ENCODE results near the gene ICAM1. TPM values are rescaled to one million over a fixed set of nuclear protein-coding genes. Genes with fewer than 3 reads are reported as not detected.
A peak's percentile ranks its signal among the peaks of the same experiment; 100 is the strongest.
"Not testable (repeated sequence)": the region's sequence is repeated elsewhere in the genome, so short reads cannot be mapped to it uniquely, and the experiment has no call there.

Gene ICAM1
- total RNA-seq, 2 experiments from 2014 or later = 45.2 to 46.4 TPM

GRCh38 chr19:10230173-10230860, 40.6 kb upstream of the ICAM1 start:
- peak overlapping the region; percentile 79 for H3K4me3 Mint-ChIP-seq
- intact Hi-C loops (cut with micrococcal nuclease) = no loop called here
- no peaks in the 10 kb centered on the region for H3K27me3 Mint-ChIP-seq
- peaks cover 20% of the 10 kb centered on the region for H3K4me1 Mint-ChIP-seq (ENCODE audit: low read depth)
- peak; percentile 74 for DNase-seq
- no peaks in the 10 kb centered on the region for H3K36me3 Mint-ChIP-seq
- POLR2A ChIA-PET = interaction anchor here (0.9 to 1.5 kb wide), 2 partner anchors 14 to 31 kb away, joined by 3 read pairs; no protein-coding TSS in a partner anchor
- CTCF ChIA-PET = interaction anchor here (0.8 to 5.7 kb wide), 6 partner anchors 20 to 42 kb away, joined by 3 to 41 read pairs (median 6); partner anchors contain the start of gene MRPL4
- H3K27ac Mint-ChIP-seq = peak overlapping the region; percentile 80
- H3K9me3 Mint-ChIP-seq = no peaks in the 10 kb centered on the region

DNA sequence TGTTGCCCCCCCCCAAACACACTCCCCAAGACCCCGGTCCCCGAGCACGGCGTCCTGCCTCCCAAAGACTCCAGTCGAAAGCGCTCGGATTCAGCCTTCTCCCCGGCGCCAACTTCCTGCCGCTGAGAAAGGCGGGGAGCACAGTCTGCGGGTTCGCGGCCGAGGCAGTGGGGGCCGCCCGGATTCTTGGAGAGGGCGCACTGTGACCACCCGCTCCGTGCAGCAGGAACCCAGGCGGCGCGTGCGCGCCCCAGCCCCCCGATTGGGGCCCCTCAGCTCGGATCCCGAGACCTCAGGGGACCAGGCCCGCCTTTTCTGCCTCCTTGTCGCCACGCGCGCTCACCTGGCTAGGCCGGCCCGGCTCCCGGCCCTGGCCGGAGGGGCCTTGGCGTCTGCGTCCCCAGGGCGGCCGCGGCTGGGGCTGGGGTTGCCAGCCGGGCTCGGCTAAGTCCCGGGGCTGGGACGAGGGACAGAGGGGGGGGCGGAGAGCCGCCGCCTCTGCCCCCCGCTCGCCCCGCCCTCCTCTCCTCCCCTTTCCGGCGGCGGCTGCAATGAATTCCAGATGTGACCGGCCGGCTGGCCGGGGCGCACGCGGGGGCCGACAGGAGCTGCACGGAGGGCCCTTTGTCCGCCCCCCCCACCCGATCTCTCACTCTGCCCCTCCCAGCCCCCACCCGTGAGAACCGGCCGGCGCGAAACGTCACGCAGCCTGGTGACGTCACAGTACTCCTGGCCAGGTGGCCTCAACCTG, 39.9 kb upstream of the ICAM1 start, which contains the start of gene S1PR2:
Gene S1PR2 (minus strand): TSS at position 471 of the 751 bp plus-strand sequence. CDS start 6,426 bp downstream, outside the sequence.
- intact Hi-C loops (cut with micrococcal nuclease) = no loop called here
- ChIA-PET CTCF (interaction anchor here (0.8 to 2.3 kb wide), 5 partner anchors 19 to 43 kb away, joined by 3 to 9 read pairs (median 4); no protein-coding TSS in a partner anchor), POLR2A (interaction anchor here (0.9 to 1.5 kb wide), 2 partner anchors 14 to 32 kb away, joined by 3 read pairs; no protein-coding TSS in a partner anchor)
- Mint-ChIP-seq H3K27ac (peak within 1 kb of the TSS; percentile 80), H3K4me3 (peak within 1 kb of the TSS; percentile 79), H3K36me3 (no peaks in the 10 kb centered on the region), H3K9me3 (no peaks in the 10 kb centered on the region), H3K4me1 (ENCODE audit: low read depth) (peaks cover 26% of the 10 kb centered on the region), H3K27me3 (no peaks in the 10 kb centered on the region)
- DNase-seq = peak; percentile 82

DNA sequence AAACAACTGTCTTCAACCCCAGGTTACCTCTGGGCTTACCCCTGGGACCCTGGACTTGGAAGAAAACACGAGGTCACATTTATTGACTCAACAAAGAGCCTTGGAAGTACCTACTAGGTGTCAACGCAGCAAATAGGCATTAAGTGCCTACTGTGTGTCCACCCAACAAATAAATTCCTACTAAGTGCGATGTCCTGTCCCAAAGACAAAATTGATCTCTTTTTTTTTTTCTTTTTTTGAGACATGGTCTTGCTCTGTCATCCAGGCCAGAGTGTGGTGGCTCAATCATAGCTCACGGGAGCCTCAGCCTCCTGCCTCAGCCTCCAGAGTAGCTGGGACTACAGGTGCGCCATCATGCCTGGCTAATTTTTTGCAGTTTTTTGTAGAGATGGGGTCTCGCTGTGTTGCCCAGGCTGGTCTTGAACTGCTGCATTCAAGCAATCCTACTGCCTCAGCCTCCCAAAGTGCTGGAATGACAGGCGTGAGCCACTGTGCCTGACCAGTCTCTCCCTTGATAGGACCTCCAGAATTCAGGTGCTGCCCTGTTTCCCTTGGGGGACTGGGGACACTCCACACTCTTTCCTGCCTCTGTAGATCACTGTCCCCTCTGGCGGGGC, 39.2 kb upstream of the ICAM1 start:
- no peaks in the 10 kb centered on the region for H3K36me3 Mint-ChIP-seq
- H3K27ac Mint-ChIP-seq = peak overlapping the region; percentile 23
- peaks cover 28% of the 10 kb centered on the region for H3K4me1 Mint-ChIP-seq (ENCODE audit: low read depth)
- CTCF ChIA-PET = interaction anchor here (0.8 to 2.3 kb wide), 6 partner anchors 18 to 44 kb away, joined by 3 to 9 read pairs (median 4); partner anchors contain the start of gene ICAM1
- intact Hi-C loops (cut with micrococcal nuclease) = no loop called here
- DNase-seq = no peak
- H3K4me3 Mint-ChIP-seq = peak overlapping the region; percentile 79
- H3K9me3 Mint-ChIP-seq = no peaks in the 10 kb centered on the region
- POLR2A ChIA-PET = interaction anchor here (1.5 kb wide), 1 partner anchor 13 kb away, joined by 3 read pairs; no protein-coding TSS in a partner anchor
- no peaks in the 10 kb centered on the region for H3K27me3 Mint-ChIP-seq

DNA sequence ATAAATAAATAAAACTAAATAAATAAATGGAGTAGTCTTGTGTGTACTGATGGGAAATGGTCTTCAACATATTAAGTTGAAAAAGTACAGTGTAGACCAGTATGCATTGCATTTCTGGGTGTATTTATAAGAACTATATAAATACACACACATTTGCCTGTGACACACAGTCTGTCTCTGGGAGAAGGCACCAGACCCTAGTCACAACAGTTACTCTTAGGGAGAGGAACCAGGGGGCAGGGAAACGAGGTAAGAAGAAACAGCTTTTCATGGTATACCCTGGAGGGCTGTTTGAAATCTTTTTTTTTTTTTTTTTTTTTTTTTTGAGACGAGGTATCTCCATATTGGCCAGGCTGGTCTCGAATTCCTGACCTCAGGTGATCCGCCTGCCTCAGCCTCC, 37.0 kb upstream of the ICAM1 start:
- Mint-ChIP-seq H3K4me1 (ENCODE audit: low read depth) (peaks cover 25% of the 10 kb centered on the region), H3K27ac (no peak overlapping the region), H3K4me3 (no peak overlapping the region), H3K9me3 (no peaks in the 10 kb centered on the region), H3K27me3 (no peaks in the 10 kb centered on the region), H3K36me3 (no peaks in the 10 kb centered on the region)
- POLR2A ChIA-PET = interaction anchor here (0.6 kb wide), 1 partner anchor 120 kb away, joined by 5 read pairs; no protein-coding TSS in a partner anchor
- intact Hi-C loops (cut with micrococcal nuclease) = no loop called here
- no peak for DNase-seq
- CTCF ChIA-PET = interaction anchor here (0.8 to 3.4 kb wide), 2 partner anchors 17 to 35 kb away, joined by 3 to 27 read pairs; partner anchors contain the start of gene MRPL4

DNA sequence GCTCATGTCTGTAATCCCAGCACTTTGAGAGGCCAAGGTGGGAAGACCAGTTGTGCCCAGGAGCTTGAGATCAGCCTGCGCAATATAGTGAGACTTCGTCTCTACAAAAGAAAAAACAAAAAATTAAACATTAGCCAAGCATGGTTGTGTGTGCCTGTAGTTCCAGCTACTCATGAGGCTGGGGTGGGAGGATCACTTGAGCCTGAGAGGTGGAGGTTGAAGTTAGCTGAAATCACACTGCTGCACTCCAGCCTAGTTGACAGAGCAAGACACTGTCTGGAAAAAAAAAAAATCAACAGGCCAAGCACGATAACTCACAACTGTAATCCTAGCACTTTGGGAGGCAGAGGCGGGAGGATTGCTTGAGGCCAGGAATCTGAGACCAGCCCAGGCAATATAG, 35.9 kb upstream of the ICAM1 start:
- Mint-ChIP-seq H3K9me3 (no peaks in the 10 kb centered on the region), H3K4me3 (no peak overlapping the region), H3K36me3 (no peaks in the 10 kb centered on the region), H3K27ac (peak overlapping the region; percentile 97), H3K27me3 (no peaks in the 10 kb centered on the region), H3K4me1 (ENCODE audit: low read depth) (peaks cover 17% of the 10 kb centered on the region)
- intact Hi-C loops (cut with micrococcal nuclease) = no loop called here
- no peak for DNase-seq
- POLR2A ChIA-PET = no interaction called here
- CTCF ChIA-PET = interaction anchor here (3.4 kb wide), 1 partner anchor 16 kb away, joined by 27 read pairs; the partner anchor contains the start of gene MRPL4

DNA sequence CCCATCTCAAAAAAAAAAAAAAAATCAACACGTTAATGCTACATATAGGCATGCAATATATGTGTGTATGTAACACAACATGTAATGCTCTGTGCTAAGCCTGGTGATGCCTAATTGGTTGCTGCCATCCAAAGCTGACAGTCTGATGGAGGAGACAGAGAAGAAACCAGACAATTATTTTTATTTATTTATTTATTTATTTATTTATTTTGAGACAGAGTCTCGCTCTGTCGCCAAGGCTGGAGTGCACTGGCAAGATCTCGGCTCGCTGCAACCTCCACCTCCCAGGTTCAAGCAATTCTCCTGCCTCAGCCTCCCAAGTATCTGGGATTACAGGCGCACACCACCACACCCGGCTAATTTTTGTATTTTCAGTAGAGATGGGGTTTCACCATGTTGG, 35.5 kb upstream of the ICAM1 start:
- DNase-seq; intact Hi-C loops (cut with micrococcal nuclease); H3K27me3 Mint-ChIP-seq; H3K9me3 Mint-ChIP-seq; H3K36me3 Mint-ChIP-seq; H3K4me3 Mint-ChIP-seq: not testable (repeated sequence)
- Mint-ChIP-seq H3K27ac (peak overlapping the region; percentile 97), H3K4me1 (ENCODE audit: low read depth) (peaks cover 17% of the 10 kb centered on the region)
- CTCF ChIA-PET = interaction anchor here (0.9 to 3.4 kb wide), 4 partner anchors 12 to 181 kb away, joined by 3 to 27 read pairs (median 4); partner anchors contain the start of genes ICAM1 and MRPL4
- POLR2A ChIA-PET = interaction anchor here (0.6 to 1.3 kb wide), 3 partner anchors 25 to 129 kb away, joined by 3 to 4 read pairs (median 3); partner anchors contain the start of gene PPAN

GRCh38 chr19:10237702-10238101, 33.2 kb upstream of the ICAM1 start:
- Mint-ChIP-seq H3K4me1 (ENCODE audit: low read depth) (peaks cover 17% of the 10 kb centered on the region), H3K27ac (no peak overlapping the region), H3K9me3 (no peaks in the 10 kb centered on the region), H3K27me3 (no peaks in the 10 kb centered on the region), H3K4me3 (no peak overlapping the region), H3K36me3 (no peaks in the 10 kb centered on the region)
- CTCF ChIA-PET = interaction anchor here (0.7 to 1.5 kb wide), 2 partner anchors 12 to 21 kb away, joined by 4 to 9 read pairs; no protein-coding TSS in a partner anchor
- intact Hi-C loops (cut with micrococcal nuclease) = loop anchor here (2.0 kb wide), 1 partner anchor 43 kb away; the partner anchor contains the start of gene DNMT1
- POLR2A ChIA-PET = no interaction called here
- DNase-seq = no peak

DNA sequence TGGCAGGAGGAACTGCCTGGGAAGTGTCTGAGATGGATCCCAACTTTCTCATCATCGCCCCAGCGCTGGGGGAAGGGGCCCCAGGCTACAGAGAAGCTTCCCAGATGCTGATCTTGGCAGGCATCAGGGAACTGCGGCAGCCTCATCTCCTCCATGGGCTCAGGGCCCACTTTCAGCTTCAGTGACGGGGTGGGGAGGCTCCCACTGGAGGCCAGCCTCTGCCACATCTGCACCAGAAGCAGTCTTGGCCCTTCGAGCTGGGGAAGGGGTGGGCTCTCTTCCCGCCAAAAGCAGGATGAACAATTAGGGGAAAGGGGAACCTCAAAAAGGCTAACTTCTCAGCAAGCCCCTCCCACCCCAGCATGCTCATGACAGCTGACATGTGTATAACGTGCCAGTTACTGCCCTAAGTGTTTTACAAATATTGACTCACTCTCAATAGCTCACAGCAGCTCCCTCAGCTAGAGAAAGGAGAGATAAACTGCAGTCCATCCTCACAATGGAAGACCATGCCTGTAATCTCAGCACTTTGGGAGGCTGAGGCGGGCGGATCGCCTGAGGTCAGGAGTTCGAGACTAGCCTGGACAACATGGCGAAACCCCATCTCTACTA, 32.6 kb upstream of the ICAM1 start:
- intact Hi-C loops (cut with micrococcal nuclease) = no loop called here

DNA sequence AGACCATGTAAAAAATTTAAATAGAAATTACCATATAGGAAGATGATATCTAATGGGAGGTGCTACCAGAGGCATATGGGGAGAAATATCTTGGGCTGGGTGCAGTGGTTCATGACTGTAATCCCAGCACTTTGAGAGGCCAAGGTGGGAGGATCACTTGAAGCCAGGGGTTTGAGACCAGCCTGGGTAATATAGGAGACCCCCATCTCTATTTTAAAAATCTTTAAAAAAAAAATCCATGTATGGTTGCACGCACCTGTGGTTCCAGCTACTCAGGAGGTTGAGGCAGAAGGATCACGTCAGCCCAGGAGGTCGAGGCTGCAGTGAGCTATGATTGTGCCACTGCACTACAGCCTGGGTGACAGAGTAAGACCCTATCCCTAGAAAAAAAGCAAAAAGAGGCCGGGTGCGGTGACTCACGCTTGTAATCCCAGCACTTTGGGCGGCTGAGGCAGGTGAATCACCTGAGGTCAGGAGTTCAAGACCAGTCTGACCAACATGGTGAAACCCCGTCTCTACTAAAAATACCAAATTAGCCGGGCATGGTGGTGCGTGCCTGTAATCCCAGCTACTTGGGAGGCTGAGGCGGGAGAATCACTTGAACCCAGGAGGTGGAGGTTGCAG, 29.0 kb upstream of the ICAM1 start:
- POLR2A ChIA-PET; H3K4me3 Mint-ChIP-seq; H3K4me1 Mint-ChIP-seq (ENCODE audit: low read depth); H3K27me3 Mint-ChIP-seq; H3K27ac Mint-ChIP-seq; H3K36me3 Mint-ChIP-seq; DNase-seq; intact Hi-C loops (cut with micrococcal nuclease); H3K9me3 Mint-ChIP-seq: not testable (repeated sequence)
- CTCF ChIA-PET = interaction anchor here (0.7 to 1.9 kb wide), 2 partner anchors 8 to 123 kb away, joined by 3 to 8 read pairs; no protein-coding TSS in a partner anchor

More for the DNA sequence above, 32.6 kb upstream of the ICAM1 start:
- Mint-ChIP-seq H3K27me3 (no peaks in the 10 kb centered on the region), H3K27ac (peak overlapping the region; percentile 49), H3K4me1 (ENCODE audit: low read depth) (peaks cover 17% of the 10 kb centered on the region), H3K9me3 (no peaks in the 10 kb centered on the region), H3K4me3 (no peak overlapping the region), H3K36me3 (no peaks in the 10 kb centered on the region)
- ChIA-PET CTCF (interaction anchor here (0.7 to 1.5 kb wide), 4 partner anchors 10 to 95 kb away, joined by 3 to 9 read pairs (median 4); no protein-coding TSS in a partner anchor), POLR2A (no interaction called here)
- DNase-seq = no peak

DNA sequence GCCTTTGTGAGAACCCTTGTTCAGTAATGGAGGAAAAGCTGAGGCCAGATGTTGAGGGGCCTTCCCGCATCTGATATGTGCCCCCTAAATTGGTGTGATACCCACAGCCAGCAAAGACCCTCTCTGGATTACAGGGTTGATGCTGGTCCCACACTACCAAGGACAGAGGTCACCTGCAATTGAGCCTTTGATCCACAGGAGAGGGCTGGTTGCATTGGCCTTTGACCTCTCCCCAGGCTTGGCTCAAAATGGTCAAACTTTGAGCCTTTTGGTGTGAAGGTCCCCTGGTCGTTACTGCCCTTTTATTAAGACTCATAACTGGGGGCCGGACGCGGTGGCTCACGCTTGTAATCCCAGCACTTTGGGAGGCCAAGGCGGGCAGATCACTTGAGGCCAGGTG, 27.3 kb upstream of the ICAM1 start:
- POLR2A ChIA-PET = no interaction called here
- Mint-ChIP-seq H3K9me3 (no peaks in the 10 kb centered on the region), H3K27ac (no peak overlapping the region), H3K4me1 (ENCODE audit: low read depth) (no peaks in the 10 kb centered on the region), H3K36me3 (no peaks in the 10 kb centered on the region), H3K27me3 (no peaks in the 10 kb centered on the region), H3K4me3 (no peak overlapping the region)
- intact Hi-C loops (cut with micrococcal nuclease) = no loop called here
- CTCF ChIA-PET = interaction anchor here (1.0 kb wide), 1 partner anchor 15 kb away, joined by 3 read pairs; no protein-coding TSS in a partner anchor
- DNase-seq = no peak

All from activated CD4-positive, alpha-beta memory T cell treated with anti-CD3 and anti-CD28 coated beads for 36 hours (primary cell).